Ascending aorta (tissue), 2 donors: ENCODE results near the gene NUDT14. TPM values are rescaled to one million over a fixed set of nuclear protein-coding genes. Genes with fewer than 3 reads are reported as not detected.

Experiments
- DNase-seq, 2 donors: peaks; one replicate each; pipeline ENCODE4 v3.0.0-alpha.2; 2019; ENCODE audit warnings: low spot score in 2 of 2
- H3K27ac ChIP-seq, 2 donors: fragments of 200-600 bp; sonication (generic); one replicate each; pipeline ENCODE4 v1.5.1; 2016 to 2017; ENCODE audit warnings: mild to moderate bottlenecking in 1 of 2
- H3K27me3 ChIP-seq: fragments of 200-600 bp; sonication (generic); one replicate; pipeline ENCODE4 v1.5.1; 2017
- H3K36me3 ChIP-seq, 2 donors: fragments of 200-600 bp; sonication (generic); one replicate each; pipeline ENCODE4 v1.5.1; 2016
- H3K4me1 ChIP-seq, 2 donors: fragments of 200-600 bp; sonication (generic); one replicate each; pipeline ENCODE4 v1.5.1; 2016 to 2017; ENCODE audit warnings: mild to moderate bottlenecking in 1 of 2
- H3K4me3 ChIP-seq, 2 donors: fragments of 200-600 bp; sonication (generic); one replicate each; pipeline ENCODE4 v1.5.1; 2016 to 2017; ENCODE audit warnings: mild to moderate bottlenecking in 1 of 2
- H3K9me3 ChIP-seq, 2 donors: fragments of 200-600 bp; sonication (generic); one replicate each; pipeline ENCODE4 v1.5.1; 2016
- CTCF ChIP-seq, 3 experiments: fragments of 200-600 bp in 2 of 3; fragments of 450-650 bp in 1 of 3; sonication (generic) in 2 of 3; IDR thresholded peaks; one replicate each; pipeline ENCODE4 v1.5.1; 2016 to 2019; ENCODE audit warnings: antibody characterized with exemption in 3 of 3, mild to moderate bottlenecking in 1 of 3, moderate library complexity in 1 of 3
- intact Hi-C: fragments of 100-400 bp; cut with DNase I; formaldehyde crosslinking; loops from one replicate; pipeline ENCODE4 v1.15.1; 2023
- total RNA-seq: library from RNA; depleted of rRNA; stranded (reverse); fragments of >200 nt; gene quantifications from one replicate; pipeline ENCODE4 v1.1.0, GENCODE V29; 2016

Gene NUDT14
- total RNA-seq, 1 donor from 2014 or later, result 1.5 TPM

GRCh38 chr14:105215602-105216001 lies 34.5 kb upstream of the NUDT14 start:
- no peak overlapping the region for H3K27ac ChIP-seq
- H3K27me3 ChIP-seq, result no peaks in the 10 kb centered on the region
- intact Hi-C loops, result no loop called here
- TF ChIP-seq CTCF (IDR thresholded peaks at IDR 0.05), result no peak
- no peak overlapping the region for H3K4me3 ChIP-seq
- no peaks in the 10 kb centered on the region for H3K4me1 ChIP-seq
- H3K9me3 ChIP-seq, result no peaks in the 10 kb centered on the region
- DNase-seq, result no peak
- peaks cover 42 to 83% of the 10 kb centered on the region in 2 donors for H3K36me3 ChIP-seq

DNA sequence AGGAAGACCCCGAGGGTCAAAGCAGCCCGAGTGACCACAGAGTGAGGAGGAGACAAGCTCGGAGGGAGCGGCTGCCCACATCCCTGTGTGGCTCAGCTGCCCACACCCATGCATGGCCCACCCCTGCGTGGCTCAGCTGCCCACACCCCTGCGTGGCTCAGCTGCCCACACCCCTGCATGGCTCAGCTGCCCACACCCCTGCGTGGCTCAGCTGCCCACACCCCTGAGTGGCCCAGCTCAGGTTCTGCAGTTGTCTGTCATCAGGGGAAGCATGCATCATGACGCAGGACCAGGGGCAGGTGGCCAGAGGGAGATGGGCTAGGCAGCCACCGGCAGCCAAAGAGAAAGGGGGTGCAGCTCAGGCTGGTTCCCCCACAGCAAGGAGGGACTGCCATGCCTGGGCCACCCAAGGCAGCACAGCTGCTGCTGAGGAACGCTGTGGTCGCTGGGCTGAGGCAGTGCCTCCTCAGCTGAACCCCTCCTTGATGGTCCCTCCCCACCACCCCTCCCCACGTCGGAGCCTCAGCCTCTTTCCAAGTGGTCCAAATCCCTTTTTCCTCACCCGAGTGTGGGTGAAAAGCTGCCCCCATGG lies 33.3 kb upstream of the NUDT14 start:
- Histone ChIP-seq H3K36me3 (peaks cover 47 to 86% of the 10 kb centered on the region in 2 donors), H3K4me3 (no peak overlapping the region), H3K9me3 (no peaks in the 10 kb centered on the region), H3K27me3 (no peaks in the 10 kb centered on the region), H3K4me1 (no peaks in the 10 kb centered on the region), H3K27ac (no peak overlapping the region)
- intact Hi-C loops, result no loop called here
- DNase-seq, result no peak
- TF ChIP-seq CTCF (IDR thresholded peaks at IDR 0.05), result no peak

GRCh38 chr14:105213361-105213760 lies 32.2 kb upstream of the NUDT14 start:
- Histone ChIP-seq H3K4me3 (no peak overlapping the region), H3K4me1 (no peaks in the 10 kb centered on the region), H3K27ac (no peak overlapping the region), H3K36me3 (peaks cover 38 to 80% of the 10 kb centered on the region in 2 donors), H3K27me3 (no peaks in the 10 kb centered on the region), H3K9me3 (no peaks in the 10 kb centered on the region)
- no peak for TF ChIP-seq CTCF (IDR thresholded peaks at IDR 0.05)
- no peak for DNase-seq
- intact Hi-C loops, result no loop called here

- Histone ChIP-seq H3K4me1 (no peaks in the 10 kb centered on the region), H3K9me3 (no peaks in the 10 kb centered on the region), H3K4me3 (no peak overlapping the region), H3K27me3 (no peaks in the 10 kb centered on the region), H3K27ac (no peak overlapping the region), H3K36me3 (peaks cover 31 to 74% of the 10 kb centered on the region in 2 donors)
- intact Hi-C loops, result no loop called here
- TF ChIP-seq CTCF (IDR thresholded peaks at IDR 0.05), result no peak
- no peak for DNase-seq
These were observed 31.6 kb upstream of the NUDT14 start for GRCh38 chr14:105212541-105213300.

- no peak for TF ChIP-seq CTCF (IDR thresholded peaks at IDR 0.05)
- intact Hi-C loops, result no loop called here
- Histone ChIP-seq H3K27me3 (no peaks in the 10 kb centered on the region), H3K4me3 (no peak overlapping the region), H3K27ac (no peak overlapping the region), H3K9me3 (no peaks in the 10 kb centered on the region), H3K36me3 (peaks cover 22 to 64% of the 10 kb centered on the region in 2 donors), H3K4me1 (no peaks in the 10 kb centered on the region)
- DNase-seq, result no peak
These were observed 30.6 kb upstream of the NUDT14 start for GRCh38 chr14:105211758-105212089.
